ENCODE measurements around the gene ERV3-1.

Gene ERV3-1

DNA sequence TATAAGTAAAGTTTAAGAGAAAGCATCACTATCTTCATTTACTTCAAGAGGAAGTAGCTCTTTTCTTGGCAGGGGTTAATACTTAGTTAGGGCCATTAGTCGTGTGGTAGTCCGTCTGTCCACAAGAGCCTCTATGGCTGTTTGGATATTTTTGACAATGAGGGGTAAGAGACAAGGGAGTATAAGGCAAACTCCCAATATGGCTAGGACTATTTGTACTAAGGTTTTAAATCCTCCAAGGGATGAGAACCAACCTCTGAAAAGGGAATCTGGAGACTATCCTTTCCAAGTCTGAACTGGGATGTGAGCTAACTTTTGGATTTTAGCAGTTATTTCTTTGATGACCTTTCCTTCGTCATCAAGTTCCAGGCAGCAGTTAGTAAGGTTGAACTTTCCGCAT, 15.6 kb downstream of the ERV3-1 start, which contains the start of gene ZNF117:
Gene ZNF117, minus strand, starts transcription at position 101 of the 400 bp plus-strand sequence.
- Histone ChIP-seq H3K36me3 (ENCODE audit: control insufficient read depth, low read length) (peaks cover 66% of the 10 kb centered on the region), H3K4me2 (ENCODE audit: low read length) (no peak within 1 kb of the TSS), H3K9me2 (replicated peaks; ENCODE audit: control insufficient read depth, low read length) (no peaks in the 10 kb centered on the region), H3K79me2 (ENCODE audit: control insufficient read depth, low read length) (no peaks in the 10 kb centered on the region), H4K20me1 (ENCODE audit: control insufficient read depth, insufficient read depth, low read depth, low read length) (no peaks in the 10 kb centered on the region), H3K4me3 (ENCODE audit: low read length) (no peak within 1 kb of the TSS), H3K4me1 (ENCODE audit: control insufficient read depth, low read length) (peaks cover 6% of the 10 kb centered on the region), H3K27me3 (ENCODE audit: control insufficient read depth, low read length) (no peaks in the 10 kb centered on the region), H3F3A (ENCODE audit: control insufficient read depth, insufficient read depth) (no peaks in the 10 kb centered on the region), H3K27ac (ENCODE audit: low read depth, low read length) (no peak within 1 kb of the TSS), H3K9me3 (ENCODE audit: control insufficient read depth, insufficient read depth, low read length) (peaks cover 38% of the 10 kb centered on the region; the same call in 1 of the 2 replicates)
- no peak for TF ChIP-seq EZH2phosphoT487 (IDR thresholded peaks at IDR 0.05; ENCODE audit: borderline replicate concordance, low read length)
- TF ChIP-seq, protein P1, sequence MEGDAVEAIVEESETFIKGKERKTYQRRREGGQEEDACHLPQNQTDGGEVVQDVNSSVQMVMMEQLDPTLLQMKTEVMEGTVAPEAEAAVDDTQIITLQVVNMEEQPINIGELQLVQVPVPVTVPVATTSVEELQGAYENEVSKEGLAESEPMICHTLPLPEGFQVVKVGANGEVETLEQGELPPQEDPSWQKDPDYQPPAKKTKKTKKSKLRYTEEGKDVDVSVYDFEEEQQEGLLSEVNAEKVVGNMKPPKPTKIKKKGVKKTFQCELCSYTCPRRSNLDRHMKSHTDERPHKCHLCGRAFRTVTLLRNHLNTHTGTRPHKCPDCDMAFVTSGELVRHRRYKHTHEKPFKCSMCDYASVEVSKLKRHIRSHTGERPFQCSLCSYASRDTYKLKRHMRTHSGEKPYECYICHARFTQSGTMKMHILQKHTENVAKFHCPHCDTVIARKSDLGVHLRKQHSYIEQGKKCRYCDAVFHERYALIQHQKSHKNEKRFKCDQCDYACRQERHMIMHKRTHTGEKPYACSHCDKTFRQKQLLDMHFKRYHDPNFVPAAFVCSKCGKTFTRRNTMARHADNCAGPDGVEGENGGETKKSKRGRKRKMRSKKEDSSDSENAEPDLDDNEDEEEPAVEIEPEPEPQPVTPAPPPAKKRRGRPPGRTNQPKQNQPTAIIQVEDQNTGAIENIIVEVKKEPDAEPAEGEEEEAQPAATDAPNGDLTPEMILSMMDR (IDR thresholded peaks at IDR 0.05; ENCODE audit: low read depth, low read length, poor library complexity, severe bottlenecking): no peak

DNA sequence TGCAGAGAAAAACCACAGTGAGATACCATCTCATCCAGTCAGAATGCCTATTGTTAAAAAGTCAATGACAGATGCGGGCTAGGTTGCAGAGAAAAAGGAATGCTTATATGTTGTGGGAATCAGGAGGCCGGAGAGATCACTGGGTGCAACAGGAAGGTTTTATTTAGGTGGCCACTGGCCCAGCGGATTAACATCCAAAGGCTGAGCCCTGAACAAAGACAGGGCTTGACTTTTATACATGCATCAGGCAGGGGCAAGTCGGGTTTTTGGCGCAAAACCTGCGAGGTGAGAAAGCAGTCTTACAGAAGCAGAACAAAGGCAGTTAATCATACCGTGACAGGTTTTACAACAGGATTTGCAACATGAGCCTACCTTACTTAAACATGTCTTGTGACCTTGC, 16.3 kb downstream of the ERV3-1 start:
- Histone ChIP-seq H3K27ac (ENCODE audit: low read depth, low read length) (no peak overlapping the region), H3K4me2 (ENCODE audit: low read length) (no peak overlapping the region), H3K4me3 (ENCODE audit: low read length) (no peak overlapping the region), H3K79me2 (ENCODE audit: control insufficient read depth, low read length) (no peaks in the 10 kb centered on the region), H3F3A (ENCODE audit: control insufficient read depth, insufficient read depth) (no peaks in the 10 kb centered on the region), H4K20me1 (ENCODE audit: control insufficient read depth, insufficient read depth, low read depth, low read length) (no peaks in the 10 kb centered on the region), H3K27me3 (ENCODE audit: control insufficient read depth, low read length) (no peaks in the 10 kb centered on the region), H3K4me1 (ENCODE audit: control insufficient read depth, low read length) (peaks cover 6% of the 10 kb centered on the region), H3K36me3 (ENCODE audit: control insufficient read depth, low read length) (peaks cover 68% of the 10 kb centered on the region), H3K9me3 (ENCODE audit: control insufficient read depth, insufficient read depth, low read length) (peaks cover 33% of the 10 kb centered on the region; the same call in 1 of the 2 replicates), H3K9me2 (replicated peaks; ENCODE audit: control insufficient read depth, low read length) (no peaks in the 10 kb centered on the region)
- no peak for TF ChIP-seq EZH2phosphoT487 (IDR thresholded peaks at IDR 0.05; ENCODE audit: borderline replicate concordance, low read length)

DNA sequence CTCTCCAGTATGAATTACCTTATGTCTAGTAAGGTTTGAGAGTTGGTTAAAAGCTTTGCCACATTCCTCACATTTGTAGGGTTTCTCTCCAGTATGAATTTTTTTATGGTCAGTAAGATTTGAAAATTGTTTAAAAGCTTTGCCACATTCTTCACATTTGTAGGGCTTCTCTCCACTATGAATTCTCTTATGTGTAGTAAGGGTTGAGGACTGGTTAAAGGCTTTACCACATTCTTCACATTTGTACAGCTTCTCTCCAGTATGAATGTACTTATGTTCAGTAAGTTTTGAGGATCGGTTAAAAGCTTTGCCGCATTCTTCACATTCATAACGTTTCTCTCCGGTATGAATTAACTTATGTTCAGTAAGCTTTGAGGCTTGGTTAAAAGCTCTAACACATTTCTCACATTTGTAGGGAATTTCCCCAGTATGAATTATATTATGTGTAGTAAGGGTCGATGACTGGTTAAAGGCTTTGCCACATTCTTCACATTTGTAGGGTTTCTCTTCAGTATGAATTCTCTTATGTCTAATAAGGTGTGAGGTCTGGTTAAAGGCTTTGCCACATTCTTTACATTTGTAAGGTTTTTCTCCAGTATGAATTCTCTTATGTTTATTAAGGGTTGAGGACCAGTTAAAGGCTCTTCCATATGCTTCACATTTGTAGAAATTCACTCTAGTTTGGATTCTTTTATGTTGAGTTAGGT, 27.8 kb downstream of the ERV3-1 start:
- no peak for TF ChIP-seq EZH2phosphoT487 (IDR thresholded peaks at IDR 0.05; ENCODE audit: borderline replicate concordance, low read length)
- TF ChIP-seq, protein P1 (IDR thresholded peaks at IDR 0.05; ENCODE audit: low read depth, low read length, poor library complexity, severe bottlenecking): no peak
- H3K36me3 ChIP-seq (ENCODE audit: control insufficient read depth, low read length): peaks cover 58% of the 10 kb centered on the region
- no peak overlapping the region for H3K27ac ChIP-seq (ENCODE audit: low read depth, low read length)
- no peaks in the 10 kb centered on the region for H3K4me1 ChIP-seq (ENCODE audit: control insufficient read depth, low read length)
- H3K4me2 ChIP-seq (ENCODE audit: low read length): no peak overlapping the region
- no peaks in the 10 kb centered on the region for H3F3A ChIP-seq (ENCODE audit: control insufficient read depth, insufficient read depth)
- H3K9me3 ChIP-seq (ENCODE audit: control insufficient read depth, insufficient read depth, low read length): peaks cover 58% of the 10 kb centered on the region
- no peak overlapping the region for H3K4me3 ChIP-seq (ENCODE audit: low read length)
- no peaks in the 10 kb centered on the region for H3K79me2 ChIP-seq (ENCODE audit: control insufficient read depth, low read length)
- no peaks in the 10 kb centered on the region for H3K9me2 ChIP-seq (replicated peaks; ENCODE audit: control insufficient read depth, low read length)
- H4K20me1 ChIP-seq (ENCODE audit: control insufficient read depth, insufficient read depth, low read depth, low read length): no peaks in the 10 kb centered on the region
- no peaks in the 10 kb centered on the region for H3K27me3 ChIP-seq (ENCODE audit: control insufficient read depth, low read length)

DNA sequence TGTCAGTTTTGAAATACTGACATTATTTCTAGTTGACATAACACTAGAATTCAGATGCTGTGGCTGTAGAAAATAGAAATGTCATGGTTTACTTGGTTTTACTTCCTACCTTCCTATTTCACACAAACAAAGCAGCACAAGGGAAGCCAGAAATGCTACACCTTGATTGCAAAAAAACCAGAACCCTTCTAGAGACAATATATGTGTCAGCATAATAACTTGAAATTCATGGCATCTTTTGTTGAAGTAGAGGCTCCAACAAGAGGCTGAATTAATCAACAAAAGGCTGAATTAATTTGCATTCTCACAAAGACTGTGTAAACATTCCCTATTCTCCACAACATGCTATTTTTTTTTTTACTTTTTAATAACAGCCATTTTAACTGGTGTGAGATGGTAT, 40.9 kb downstream of the ERV3-1 start:
- H3F3A ChIP-seq (ENCODE audit: control insufficient read depth, insufficient read depth): peaks cover 8% of the 10 kb centered on the region; the same call in 1 of the 2 replicates
- H3K4me1 ChIP-seq (ENCODE audit: control insufficient read depth, low read length): no peaks in the 10 kb centered on the region
- TF ChIP-seq EZH2phosphoT487 (IDR thresholded peaks at IDR 0.05; ENCODE audit: borderline replicate concordance, low read length): no peak
- TF ChIP-seq, protein P1 (IDR thresholded peaks at IDR 0.05; ENCODE audit: low read depth, low read length, poor library complexity, severe bottlenecking): no peak
- no peaks in the 10 kb centered on the region for H3K27me3 ChIP-seq (ENCODE audit: control insufficient read depth, low read length)
- H3K27ac ChIP-seq (ENCODE audit: low read depth, low read length): no peak overlapping the region
- H3K36me3 ChIP-seq (ENCODE audit: control insufficient read depth, low read length): no peaks in the 10 kb centered on the region
- no peak overlapping the region for H3K4me2 ChIP-seq (ENCODE audit: low read length)
- H4K20me1 ChIP-seq (ENCODE audit: control insufficient read depth, insufficient read depth, low read depth, low read length): no peaks in the 10 kb centered on the region
- no peaks in the 10 kb centered on the region for H3K9me2 ChIP-seq (replicated peaks; ENCODE audit: control insufficient read depth, low read length)
- no peaks in the 10 kb centered on the region; the same call in 1 of the 2 replicates for H3K9me3 ChIP-seq (ENCODE audit: control insufficient read depth, insufficient read depth, low read length)
- H3K79me2 ChIP-seq (ENCODE audit: control insufficient read depth, low read length): no peaks in the 10 kb centered on the region
- no peak overlapping the region for H3K4me3 ChIP-seq (ENCODE audit: low read length)
